ENCODE measurements around the gene WWOX.

Gene WWOX

DNA sequence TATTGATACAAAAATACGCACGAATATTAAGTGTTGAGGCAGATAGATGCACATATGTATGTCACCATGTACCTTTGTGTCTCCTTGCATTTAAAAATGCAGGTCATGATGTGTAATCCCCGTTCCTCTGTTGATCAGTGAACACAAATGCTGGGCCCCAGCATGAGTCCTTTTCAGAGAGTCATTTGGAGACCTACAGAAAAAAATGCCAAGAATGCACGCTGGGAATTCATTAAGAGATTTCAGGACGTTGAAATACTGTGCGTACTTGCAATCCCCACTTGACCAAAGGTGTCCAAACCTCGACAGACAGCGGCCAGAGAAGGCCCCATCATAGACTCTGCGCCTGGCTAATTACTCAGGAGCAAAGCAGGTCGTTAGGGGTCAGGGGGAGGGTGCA lies 1005.1 kb downstream of the WWOX start:
- no peak for DNase-seq (ENCODE audit: low spot score)

DNA sequence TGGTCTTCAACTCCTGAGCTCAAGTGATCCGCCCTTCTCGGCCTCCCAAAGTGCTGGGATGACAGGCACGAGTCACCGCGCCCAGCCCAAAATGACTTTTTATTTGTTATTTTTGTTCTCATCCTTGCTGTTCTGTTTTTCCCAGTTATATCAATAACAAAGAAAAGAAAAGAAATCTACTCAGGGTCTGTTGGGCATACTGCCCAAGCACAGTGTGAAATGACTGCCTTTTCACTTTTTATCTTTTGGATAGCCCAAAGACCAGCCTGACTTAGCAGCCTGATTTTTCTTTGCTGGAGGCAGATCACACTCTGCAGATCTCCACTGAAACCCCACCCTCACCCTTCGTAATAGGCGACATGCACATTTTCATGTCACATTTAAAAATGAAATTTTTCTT lies 1007.8 kb downstream of the WWOX start:
- no peak for DNase-seq (ENCODE audit: low spot score)

- DNase-seq (ENCODE audit: low spot score): no peak
These were observed 1010.3 kb downstream of the WWOX start for GRCh38 chr16:79109771-79110170.

- DNase-seq (ENCODE audit: low spot score): no peak
These were observed 1010.8 kb downstream of the WWOX start for GRCh38 chr16:79110242-79110641.

GRCh38 chr16:79110953-79111352 lies 1011.5 kb downstream of the WWOX start:
- no peak for DNase-seq (ENCODE audit: low spot score)

DNA sequence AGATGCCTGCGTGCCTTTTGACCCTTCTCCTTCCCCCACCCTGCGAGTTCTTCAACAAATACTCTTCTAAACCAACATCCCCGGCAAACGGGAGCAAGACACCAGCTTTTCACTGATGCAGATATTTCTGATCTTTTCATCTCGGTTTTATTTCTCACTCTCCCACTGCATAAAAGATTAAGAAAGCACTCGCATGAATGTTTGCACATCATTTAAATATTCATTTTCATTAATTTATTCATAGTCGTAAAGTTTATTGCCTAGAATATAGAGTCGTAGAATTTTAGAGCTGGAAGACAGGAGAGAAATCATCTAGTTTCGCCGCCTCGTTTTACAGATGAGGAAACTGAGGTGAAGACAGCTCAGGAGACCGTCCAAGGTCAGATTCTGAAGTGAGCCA lies 1013.0 kb downstream of the WWOX start:
- DNase-seq (ENCODE audit: low spot score): no peak

GRCh38 chr16:79113826-79114225 lies 1014.4 kb downstream of the WWOX start:
- no peak for DNase-seq (ENCODE audit: low spot score)

- no peak for DNase-seq (ENCODE audit: low spot score)
These were observed 1015.3 kb downstream of the WWOX start for GRCh38 chr16:79114759-79115158.

DNA sequence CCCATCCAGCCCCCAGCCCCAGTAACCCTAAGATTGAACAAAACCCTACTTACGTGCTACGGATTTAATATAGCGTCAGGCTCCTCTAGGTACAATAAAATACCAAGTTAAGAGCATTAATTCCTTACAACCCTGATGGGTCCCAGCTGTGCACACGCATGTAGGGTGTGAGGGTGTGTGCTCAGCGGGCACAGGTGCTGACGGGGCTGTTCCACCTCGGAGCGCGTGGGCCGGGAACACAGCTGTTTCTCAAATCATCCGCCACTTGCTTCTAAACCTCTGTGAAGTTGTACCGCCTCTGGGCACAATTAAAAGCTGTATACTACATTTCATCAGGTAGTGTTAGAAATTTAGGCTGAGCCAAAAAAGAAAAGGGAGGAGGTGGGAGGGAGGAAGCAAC lies 1022.5 kb downstream of the WWOX start:
- no peak for DNase-seq (ENCODE audit: low spot score)

GRCh38 chr16:79122343-79122742 lies 1022.9 kb downstream of the WWOX start:
- no peak for DNase-seq (ENCODE audit: low spot score)

GRCh38 chr16:79124016-79124756 lies 1024.7 kb downstream of the WWOX start:
- DNase-seq (ENCODE audit: low spot score): no peak

- DNase-seq (ENCODE audit: low spot score): no peak
These were observed 1028.3 kb downstream of the WWOX start for GRCh38 chr16:79127766-79128165.

DNA sequence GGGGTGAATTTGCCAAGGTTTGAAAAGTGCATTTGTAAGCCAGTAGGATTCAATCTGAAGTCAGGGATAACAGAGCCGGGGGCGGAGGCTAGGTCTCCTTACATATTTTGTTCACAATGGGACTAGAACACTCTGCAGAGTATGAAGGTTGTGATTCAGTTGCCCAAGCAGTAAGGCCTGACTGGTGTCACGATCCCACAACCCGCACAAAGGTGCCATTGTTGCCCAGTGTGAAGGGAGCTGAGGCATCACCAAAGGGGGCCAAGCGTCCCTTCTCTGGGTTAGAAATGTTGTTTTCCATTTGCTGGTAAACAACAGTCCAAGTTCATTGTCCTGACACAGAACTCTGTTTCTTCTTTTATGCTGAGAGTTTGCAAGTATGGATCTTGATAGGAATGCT lies 1029.3 kb downstream of the WWOX start:
- DNase-seq (ENCODE audit: low spot score): no peak

DNA sequence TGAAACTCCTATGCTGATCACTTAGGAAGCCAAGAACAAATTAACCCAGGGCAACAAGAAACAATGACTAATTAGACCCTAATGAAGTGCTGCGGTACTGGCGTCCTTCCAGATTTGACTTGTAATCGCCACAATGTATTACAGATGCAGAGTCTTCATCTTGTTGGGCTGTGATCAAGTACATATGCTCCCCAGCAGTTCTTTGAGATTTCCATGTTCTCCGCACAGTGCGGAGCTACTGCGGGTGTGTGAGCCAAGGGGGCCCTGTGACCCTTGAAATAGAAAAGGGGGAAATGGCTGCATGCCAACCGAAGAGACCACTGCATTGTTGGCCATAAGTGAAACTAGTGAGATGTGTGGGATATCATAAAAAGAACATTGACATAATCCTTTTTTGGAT lies 1031.2 kb downstream of the WWOX start:
- DNase-seq (ENCODE audit: low spot score): no peak

DNA sequence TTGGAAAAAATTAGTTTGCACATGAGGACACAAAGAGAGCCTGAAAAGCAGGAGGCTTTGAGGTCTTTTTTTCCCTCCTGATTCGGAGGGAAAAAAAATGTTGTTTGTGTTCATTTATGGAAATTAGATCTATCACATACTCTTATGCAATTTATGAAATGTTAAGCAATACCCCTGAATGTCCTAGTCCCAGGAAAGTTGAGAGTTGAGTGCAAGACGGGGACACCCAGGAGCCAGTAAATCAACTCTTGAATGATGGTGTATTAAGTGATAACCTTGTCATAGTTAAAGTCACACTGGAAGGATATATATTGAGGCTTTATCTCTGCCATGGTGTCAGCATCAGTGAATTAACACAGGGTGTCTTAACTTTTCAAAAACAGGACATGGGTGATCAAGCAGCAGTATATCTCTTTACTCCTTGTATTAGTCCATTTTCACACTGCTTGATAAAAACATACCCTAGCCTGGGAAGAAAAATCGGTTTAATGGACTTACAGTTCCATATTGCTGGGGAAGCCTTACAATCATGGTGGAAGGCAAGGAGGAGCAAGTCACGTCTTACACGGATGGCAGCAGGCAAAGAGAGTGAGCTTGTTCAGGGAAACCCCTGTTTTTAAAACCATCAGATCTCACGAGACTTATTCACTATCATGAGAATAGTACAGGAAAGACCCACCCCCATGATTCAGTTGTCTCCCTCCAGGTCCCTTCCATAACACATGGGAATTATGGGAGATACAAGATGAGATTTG lies 1032.0 kb downstream of the WWOX start:
- no peak for DNase-seq (ENCODE audit: low spot score)

DNA sequence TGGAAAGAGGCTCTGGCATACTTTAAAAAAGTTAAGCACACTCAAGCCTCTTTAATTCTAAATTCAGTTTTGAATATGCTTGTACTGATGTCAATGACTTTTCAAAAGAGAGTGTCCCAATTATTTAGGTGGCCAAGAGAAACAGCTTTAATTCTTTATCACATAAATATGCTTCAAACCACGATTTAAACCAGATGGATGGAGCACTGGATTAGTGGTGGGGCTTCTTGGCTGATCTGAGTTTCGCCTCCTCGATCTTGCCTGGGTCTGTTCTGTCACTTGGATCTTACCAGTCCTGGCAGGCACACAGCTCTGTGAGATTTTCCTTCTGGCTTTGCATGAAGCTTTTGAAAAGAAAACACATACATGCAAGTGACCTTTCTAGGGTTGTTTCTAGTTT lies 1033.2 kb downstream of the WWOX start:
- no peak for DNase-seq (ENCODE audit: low spot score)

DNA sequence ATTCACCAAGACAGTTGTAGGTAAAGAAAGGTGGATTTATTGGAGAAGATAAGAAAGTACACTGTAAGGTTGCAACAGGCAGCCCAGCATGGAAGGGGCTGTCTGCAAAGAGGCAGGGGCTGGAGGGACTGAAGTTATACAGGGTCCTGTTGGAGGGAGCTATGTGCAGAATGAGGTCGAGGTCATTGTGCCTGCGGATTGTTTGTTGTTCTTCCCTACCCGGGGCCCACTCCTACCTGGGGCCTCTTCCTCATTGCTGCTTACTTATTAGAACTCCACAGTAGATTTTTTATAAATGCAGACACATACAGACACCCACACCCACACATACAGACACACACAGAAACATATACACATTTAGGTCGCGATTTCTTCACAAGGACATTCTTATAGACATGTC lies 1034.8 kb downstream of the WWOX start:
- DNase-seq (ENCODE audit: low spot score): no peak

DNA sequence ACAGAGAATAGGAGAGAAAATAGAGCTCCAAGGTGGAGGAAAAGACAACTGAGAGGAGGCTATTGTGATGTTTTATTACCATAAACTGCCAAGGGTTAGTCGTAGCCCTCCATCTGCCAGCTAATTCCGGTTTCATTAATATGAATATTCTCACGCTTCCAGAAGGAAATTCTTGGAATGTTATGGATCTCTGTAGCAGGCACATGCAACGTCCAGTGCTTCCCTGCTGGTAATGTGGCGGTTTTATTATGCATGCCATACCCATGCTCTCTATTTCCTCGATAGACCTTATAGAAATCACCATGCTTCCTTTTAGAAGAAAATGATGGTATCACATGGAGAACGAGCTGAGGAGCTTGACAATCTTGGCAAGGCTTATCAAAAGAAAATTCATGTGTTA lies 1037.5 kb downstream of the WWOX start:
- no peak for DNase-seq (ENCODE audit: low spot score)

DNA sequence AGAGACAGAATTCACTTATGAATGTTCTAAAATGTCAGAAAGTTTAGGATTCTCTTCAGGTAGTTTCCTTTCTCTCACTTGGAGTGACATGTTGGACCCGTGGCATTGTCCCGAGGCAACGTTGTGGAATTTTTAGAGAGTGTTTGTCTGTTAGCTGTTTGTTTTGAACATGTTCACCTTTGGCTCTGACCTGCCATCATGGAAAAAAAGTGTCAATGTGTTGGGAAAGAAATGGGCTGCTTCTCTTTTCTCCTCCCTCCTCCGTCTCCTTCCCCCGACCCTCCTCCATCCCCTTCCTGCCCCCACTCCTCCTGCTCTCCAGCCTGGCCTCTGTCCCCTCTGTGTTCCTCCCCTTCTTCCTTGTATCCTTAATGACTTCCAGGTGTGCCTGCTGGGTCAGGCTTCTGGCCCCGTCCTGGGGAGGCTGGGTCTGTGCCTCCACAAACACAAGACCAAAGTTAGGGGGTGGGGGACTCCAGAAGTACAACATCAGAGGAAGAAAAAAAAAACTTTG lies 1038.0 kb downstream of the WWOX start:
- DNase-seq (ENCODE audit: low spot score): no peak

GRCh38 chr16:79139799-79140198 lies 1040.3 kb downstream of the WWOX start:
- no peak for DNase-seq (ENCODE audit: low spot score)

DNA sequence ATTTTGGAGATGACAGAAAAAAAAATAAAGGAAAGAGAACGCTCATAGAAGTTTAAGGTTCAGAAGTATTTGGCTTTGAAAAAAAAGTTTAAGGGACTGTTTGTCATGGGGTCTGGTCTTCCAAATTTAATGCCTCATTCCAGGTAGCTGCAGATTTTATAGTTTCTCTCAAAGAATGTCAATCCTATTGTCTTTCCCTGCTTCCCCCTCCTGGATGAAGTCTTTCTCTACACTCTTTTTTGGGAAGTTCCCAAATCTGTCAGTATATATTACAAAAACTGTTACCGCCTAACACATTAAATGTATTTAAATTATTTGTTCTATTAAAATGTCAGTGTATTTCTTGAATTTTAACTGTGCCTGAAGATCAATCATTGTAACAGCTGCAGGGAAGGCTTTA lies 1043.6 kb downstream of the WWOX start:
- no peak for DNase-seq (ENCODE audit: low spot score)

GRCh38 chr16:79150151-79150550 lies 1050.7 kb downstream of the WWOX start:
- no peak for DNase-seq (ENCODE audit: low spot score)

DNA sequence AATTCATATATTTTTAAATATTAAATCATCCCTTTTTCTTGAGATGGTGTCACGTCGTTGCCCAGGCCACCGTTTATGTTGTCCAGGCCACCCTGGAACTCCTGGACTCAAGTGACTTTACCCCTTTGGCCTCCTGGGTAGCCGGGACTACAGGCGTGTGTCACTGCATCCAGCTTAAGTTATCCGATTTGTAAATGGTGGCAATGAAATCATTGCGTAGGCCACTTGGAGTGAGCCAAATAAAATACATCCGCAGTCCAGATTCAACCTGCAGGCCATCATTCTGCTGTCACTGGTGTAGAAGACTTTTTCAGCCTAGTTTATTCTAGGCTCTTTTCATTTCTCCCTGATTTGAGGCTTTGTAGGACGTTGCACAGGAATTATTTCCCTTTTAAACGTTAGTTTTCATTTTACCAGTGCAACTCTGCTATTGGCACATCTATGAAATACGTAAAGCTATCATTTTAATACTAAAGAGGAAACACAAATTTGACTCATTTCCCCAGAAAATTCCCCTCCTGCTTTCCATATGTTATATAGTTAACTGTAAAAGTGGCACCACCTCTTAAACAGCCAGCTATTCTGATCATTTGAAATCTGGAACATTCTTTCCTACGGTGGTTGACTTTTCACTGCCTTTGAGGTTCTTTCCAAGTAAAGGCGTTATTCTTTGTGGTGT lies 1051.3 kb downstream of the WWOX start:
- no peak for DNase-seq (ENCODE audit: low spot score)
